Measurements from ENCODE around the gene CBLB. TPM values are rescaled to one million over a fixed set of nuclear protein-coding genes. Genes with fewer than 3 reads are reported as not detected.
A peak's percentile ranks its signal among the peaks of the same experiment; 100 is the strongest.

The CBLB gene
- total and polyA plus RNA-seq, 9 donors: 14.8 to 133 (median 40.5) TPM

GRCh38 chr3:105846809-105847208 lies 22.0 kb downstream of the CBLB start:
- DNase-seq: no peak
- H3K36me3 ChIP-seq: no peaks in the 10 kb centered on the region
- TF ChIP-seq POLR2A (IDR thresholded peaks at IDR 0.05): no peak
- no peak for TF ChIP-seq EP300 (IDR thresholded peaks at IDR 0.05)
- TF ChIP-seq CTCF (IDR thresholded peaks at IDR 0.05): no peak
- H3K27me3 ChIP-seq: no peaks in the 10 kb centered on the region
- H3K27ac ChIP-seq: no peak overlapping the region
- WGBS, 3 donors: 19 to 53% (median 33%) methylated on average over 1 of the region's 1 CpG
- H3K4me1 ChIP-seq (ENCODE audit: insufficient read depth): peaks cover 4% of the 10 kb centered on the region
- intact Hi-C loops (cut with DNase I): no loop called here
- H3K4me3 ChIP-seq: no peak overlapping the region
- no peaks in the 10 kb centered on the region for H3K9me3 ChIP-seq

- no peak overlapping the region for H3K27ac ChIP-seq
- H3K36me3 ChIP-seq: no peaks in the 10 kb centered on the region
- TF ChIP-seq POLR2A (IDR thresholded peaks at IDR 0.05): no peak
- TF ChIP-seq EP300 (IDR thresholded peaks at IDR 0.05): no peak
- no peak for TF ChIP-seq CTCF (IDR thresholded peaks at IDR 0.05)
- H3K4me3 ChIP-seq: no peak overlapping the region
- intact Hi-C loops (cut with DNase I): no loop called here
- DNase-seq: no peak
- no peaks in the 10 kb centered on the region for H3K9me3 ChIP-seq
- 38 to 51% (median 40%) methylated on average over 1 of the region's 1 CpG for WGBS, 3 donors
- no peaks in the 10 kb centered on the region for H3K27me3 ChIP-seq
- H3K4me1 ChIP-seq (ENCODE audit: insufficient read depth): peaks cover 4% of the 10 kb centered on the region
These were observed 23.3 kb downstream of the CBLB start for GRCh38 chr3:105845488-105845887.

- Histone ChIP-seq H3K27ac (no peak overlapping the region), H3K27me3 (no peaks in the 10 kb centered on the region), H3K4me3 (no peak overlapping the region), H3K9me3 (no peaks in the 10 kb centered on the region), H3K36me3 (no peaks in the 10 kb centered on the region), H3K4me1 (ENCODE audit: insufficient read depth) (peaks cover 4% of the 10 kb centered on the region)
- no peak for DNase-seq
- no peak for TF ChIP-seq EP300 (IDR thresholded peaks at IDR 0.05)
- TF ChIP-seq CTCF (IDR thresholded peaks at IDR 0.05): no peak
- TF ChIP-seq POLR2A (IDR thresholded peaks at IDR 0.05): no peak
- intact Hi-C loops (cut with DNase I): no loop called here
These were observed 24.1 kb downstream of the CBLB start for GRCh38 chr3:105844704-105845103.

- no peaks in the 10 kb centered on the region for H3K27me3 ChIP-seq
- 82 to 88% (median 83%) methylated on average over 6 of the region's 6 CpGs for WGBS, 3 donors
- no peaks in the 10 kb centered on the region for H3K36me3 ChIP-seq
- no peak for DNase-seq
- peak overlapping the region in 1 of 2 donors; percentile 5 for H3K27ac ChIP-seq
- H3K4me1 ChIP-seq (ENCODE audit: insufficient read depth): peaks cover 4% of the 10 kb centered on the region
- TF ChIP-seq POLR2A (IDR thresholded peaks at IDR 0.05) (no peak), EP300 (IDR thresholded peaks at IDR 0.05) (no peak)
- intact Hi-C loops (cut with DNase I): no loop called here
- H3K4me3 ChIP-seq: no peak overlapping the region
- no peaks in the 10 kb centered on the region for H3K9me3 ChIP-seq
These were observed 24.8 kb downstream of the CBLB start for GRCh38 chr3:105843994-105844393.

GRCh38 chr3:105842943-105843342 lies 25.9 kb downstream of the CBLB start:
- Histone ChIP-seq H3K4me1 (ENCODE audit: insufficient read depth) (peaks cover 6% of the 10 kb centered on the region), H3K36me3 (no peaks in the 10 kb centered on the region), H3K27ac (no peak overlapping the region), H3K27me3 (no peaks in the 10 kb centered on the region), H3K4me3 (no peak overlapping the region), H3K9me3 (no peaks in the 10 kb centered on the region)
- 48 to 85% (median 61%) methylated on average over 2 of the region's 2 CpGs for WGBS, 3 donors
- no peak for TF ChIP-seq POLR2A (IDR thresholded peaks at IDR 0.05)
- TF ChIP-seq CTCF (IDR thresholded peaks at IDR 0.05): no peak
- no peak for TF ChIP-seq EP300 (IDR thresholded peaks at IDR 0.05)
- no peak for DNase-seq
- intact Hi-C loops (cut with DNase I): no loop called here

All from ovary (tissue), 9 donors.